ENCODE data around the gene ZBTB45.

DNA sequence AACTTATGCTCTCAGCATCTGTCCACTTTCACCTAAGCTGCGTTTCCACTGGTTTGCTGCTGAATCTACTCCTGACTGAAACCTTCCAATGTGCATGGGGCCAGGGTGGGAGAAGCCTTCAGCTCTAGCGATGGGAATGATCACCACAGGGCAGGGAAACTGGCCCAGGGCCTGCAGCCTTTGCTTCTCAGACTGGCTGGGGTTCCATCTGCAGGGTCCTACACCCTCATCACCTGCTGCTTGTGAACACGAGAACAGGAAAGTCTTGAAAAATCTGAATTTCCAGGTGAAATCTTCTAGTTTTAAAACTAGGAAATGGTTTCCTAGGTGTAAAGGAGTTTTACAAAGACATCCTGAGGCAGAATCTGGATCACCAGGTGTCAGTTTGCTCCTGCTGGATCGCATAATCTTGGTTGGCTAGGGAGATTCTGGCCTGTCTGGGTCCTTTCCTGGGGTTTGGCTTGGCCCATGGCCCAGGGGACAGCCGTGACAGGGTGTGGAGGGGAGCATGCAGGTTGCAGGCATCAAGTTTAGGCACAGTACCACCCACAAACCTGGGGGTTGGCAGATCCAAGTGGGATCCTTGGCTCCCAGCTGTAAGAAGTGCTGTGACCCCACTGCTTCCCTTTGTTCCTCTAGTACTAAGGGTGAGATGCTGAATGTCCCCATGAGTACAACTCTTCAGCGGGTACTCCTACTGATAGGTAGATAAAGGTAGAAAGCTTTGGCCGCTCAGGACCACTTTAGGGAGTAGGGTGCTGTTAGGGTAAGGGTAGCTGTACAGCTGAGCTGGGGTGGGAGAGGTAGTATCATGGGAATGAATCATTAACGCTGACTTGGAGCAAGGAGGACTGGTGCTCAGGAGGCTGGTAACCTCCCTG, 40.6 kb upstream of the ZBTB45 start:
- TF ChIP-seq, protein P1, sequence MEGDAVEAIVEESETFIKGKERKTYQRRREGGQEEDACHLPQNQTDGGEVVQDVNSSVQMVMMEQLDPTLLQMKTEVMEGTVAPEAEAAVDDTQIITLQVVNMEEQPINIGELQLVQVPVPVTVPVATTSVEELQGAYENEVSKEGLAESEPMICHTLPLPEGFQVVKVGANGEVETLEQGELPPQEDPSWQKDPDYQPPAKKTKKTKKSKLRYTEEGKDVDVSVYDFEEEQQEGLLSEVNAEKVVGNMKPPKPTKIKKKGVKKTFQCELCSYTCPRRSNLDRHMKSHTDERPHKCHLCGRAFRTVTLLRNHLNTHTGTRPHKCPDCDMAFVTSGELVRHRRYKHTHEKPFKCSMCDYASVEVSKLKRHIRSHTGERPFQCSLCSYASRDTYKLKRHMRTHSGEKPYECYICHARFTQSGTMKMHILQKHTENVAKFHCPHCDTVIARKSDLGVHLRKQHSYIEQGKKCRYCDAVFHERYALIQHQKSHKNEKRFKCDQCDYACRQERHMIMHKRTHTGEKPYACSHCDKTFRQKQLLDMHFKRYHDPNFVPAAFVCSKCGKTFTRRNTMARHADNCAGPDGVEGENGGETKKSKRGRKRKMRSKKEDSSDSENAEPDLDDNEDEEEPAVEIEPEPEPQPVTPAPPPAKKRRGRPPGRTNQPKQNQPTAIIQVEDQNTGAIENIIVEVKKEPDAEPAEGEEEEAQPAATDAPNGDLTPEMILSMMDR (IDR thresholded peaks at IDR 0.05): no peak
- TF ChIP-seq POLR2A (IDR thresholded peaks at IDR 0.05): no peak

Data from lower leg skin (tissue), 3 donors.